ENCODE data around the gene COA5.

Gene COA5

DNA sequence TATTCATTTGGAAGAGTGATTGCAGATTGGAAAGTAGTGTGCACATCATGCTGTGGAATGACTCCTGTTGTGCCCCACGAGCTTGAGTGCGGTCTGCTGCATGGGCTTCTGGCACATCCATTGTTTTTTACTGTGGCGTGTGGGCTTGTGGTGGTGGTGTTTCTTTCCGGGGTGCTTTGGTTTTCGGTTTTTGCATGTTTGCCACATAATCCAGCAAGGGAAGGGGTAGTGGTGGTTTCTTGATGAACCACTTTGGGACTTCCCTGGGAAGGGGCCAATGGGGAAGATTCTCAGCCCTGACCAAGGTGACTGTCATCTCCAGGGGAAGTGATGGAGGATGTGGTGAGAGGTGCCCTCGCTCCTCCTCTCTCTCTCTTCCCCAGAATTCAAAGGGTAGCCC is 57.0 kb downstream of the COA5 start:
- peak; percentile 2 for DNase-seq (ENCODE audit: low read depth)

DNA sequence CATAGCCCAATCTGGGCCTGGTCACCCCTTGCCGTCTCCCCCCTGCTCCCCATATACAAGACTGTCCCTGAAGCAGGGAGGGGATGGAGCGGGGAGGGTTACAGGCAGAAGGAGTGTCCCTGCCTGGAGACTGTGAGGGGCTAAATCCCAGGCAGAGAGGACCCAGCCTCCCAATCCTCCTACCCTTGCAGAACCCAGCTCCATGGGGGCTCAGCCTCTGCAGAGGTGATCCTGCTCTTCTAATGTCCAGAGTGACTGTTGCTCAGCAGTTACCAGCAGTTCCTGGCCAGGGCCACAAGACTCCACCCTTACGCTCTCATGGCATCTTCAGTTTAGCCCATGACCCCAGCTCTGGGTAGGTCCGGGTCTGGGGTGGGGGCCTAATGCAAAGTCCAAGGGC is 58.1 kb downstream of the COA5 start:
- DNase-seq (ENCODE audit: low read depth), result no peak
